SKM-1 treated with dmso at 0.1 percent for 144 hours (cell line): ENCODE measurements around the gene DRAM2.
"Not testable (repeated sequence)": the region's sequence is repeated elsewhere in the genome, so short reads cannot be mapped to it uniquely, and the experiment has no call there.

Experiments used
- DNase-seq: peaks from one replicate; lab custom pipeline; 2025; ENCODE audit not compliant: unreplicated experiment; lab: John Stamatoyannopoulos, UW

Gene DRAM2

GRCh38 chr1:111145542-111145941, 5.6 kb upstream of the DRAM2 start:
- DNase-seq: no peak

DNA sequence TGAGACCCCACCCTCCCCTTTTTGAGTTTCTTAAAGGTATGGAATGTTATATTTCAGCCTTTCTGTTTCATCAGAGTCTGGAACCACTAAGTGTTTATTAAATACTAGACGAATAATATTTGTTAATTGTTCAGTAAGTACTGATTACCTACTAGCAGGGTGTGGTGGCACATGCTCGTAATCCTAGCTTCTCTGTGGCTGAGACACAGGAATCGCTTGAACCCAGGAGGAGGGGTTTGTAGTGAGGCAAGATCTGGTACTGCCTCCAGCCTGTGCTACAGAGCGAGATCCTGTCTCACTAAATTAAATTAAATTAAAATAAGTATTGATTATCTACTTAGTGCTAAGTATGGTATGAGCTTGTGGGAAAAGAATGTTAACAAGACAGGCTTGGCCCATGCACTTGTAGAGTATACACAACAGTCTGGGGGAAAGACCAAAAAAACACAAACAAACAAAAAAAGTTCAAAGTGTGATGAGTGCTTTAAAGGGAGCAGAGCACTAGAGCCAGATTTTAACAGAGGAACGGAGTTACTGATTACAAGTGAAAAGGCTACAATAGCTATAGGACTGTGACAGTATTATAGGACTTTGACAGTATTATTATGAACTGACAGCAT, 2.6 kb upstream of the DRAM2 start:
- DNase-seq: no peak

DNA sequence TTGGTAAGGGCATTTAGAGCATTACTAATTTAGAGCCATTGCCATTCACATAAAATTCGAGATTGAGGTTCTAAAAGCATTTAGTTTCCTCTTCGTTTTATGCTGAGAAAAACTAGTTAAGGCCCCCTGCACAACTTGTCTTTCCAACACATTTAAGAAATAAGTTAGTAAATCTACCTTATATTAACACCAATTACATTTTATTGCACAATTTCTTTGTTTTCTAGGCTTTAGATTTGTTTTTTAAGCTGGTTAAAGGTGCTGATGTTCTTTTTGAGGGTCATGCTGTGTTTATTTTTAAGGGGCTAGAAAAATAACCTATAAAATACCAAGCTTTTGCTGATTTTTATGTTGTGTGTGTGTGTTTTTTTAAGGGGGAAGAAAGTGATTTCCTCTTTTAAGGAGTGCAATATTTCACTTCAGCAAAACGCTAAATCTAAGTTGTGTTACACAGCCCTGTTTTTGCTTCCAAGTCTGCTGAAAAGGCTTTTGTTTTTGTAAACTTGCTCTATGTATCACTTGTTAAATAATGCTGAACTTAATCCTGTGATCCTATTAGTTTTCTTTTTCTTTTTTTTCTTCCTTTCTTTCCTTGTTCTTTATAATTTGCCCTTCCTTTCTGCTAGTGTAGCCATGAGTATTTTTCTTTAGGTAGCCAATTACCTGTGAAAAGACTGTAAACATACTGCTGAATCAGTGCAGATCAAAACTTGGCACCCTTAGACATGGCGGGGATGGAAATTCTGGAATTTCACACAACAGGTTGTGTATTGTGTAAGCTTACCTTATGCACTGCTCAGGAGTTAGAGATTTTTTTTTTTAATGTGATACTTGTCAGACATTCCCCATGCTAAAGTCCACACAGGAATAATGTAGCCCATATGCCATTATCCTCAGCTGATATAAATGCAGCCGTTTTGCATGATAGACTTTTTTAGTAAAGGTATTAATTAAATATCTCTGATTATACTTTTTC, 1.6 kb upstream of the DRAM2 start:
- DNase-seq: no peak

DNA sequence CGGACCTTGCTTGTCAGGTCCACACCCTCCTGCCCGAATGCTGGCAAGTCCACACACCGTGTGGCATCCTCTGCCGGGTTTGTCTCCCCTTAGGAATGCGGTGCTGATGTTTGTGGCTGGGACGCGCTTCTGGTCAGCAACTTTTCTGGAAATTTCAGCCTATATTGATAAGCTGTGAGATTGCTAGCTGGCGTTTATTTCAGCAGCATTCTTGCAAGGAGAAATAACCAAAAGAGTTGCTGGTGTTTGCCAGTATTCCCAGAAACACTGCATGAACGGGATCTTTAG, 731 bp upstream of the DRAM2 start:
- no peak for DNase-seq

DNA sequence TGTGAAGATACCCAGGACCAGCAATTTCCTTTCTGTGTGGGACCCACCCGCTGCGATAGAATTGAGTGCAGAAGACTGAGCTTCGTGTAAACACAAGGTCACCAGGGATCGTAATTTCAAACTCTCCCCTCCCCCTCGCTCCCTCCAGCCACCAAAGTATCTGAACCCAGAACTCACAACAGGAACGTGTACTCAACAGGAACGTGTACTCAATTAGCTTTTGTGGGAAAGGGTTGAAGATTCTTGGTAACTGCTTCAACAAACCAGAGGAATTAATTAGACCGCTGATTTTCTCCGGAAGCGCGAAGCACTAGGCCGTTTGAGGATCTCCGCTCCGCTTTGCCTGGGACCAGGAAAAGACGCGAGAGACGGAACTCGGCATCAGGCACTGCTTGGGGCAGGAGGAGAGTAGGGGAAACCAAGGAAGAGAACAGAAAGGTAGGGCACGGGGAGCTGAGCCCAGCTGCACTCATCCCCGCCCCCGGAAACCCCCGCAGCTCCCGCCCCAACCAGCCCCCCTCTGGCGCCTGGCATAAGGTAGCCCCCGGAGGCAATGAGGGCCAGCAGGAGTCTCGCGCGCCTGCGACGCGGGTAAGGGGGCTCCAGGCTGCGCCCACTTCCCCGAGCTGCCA, 453 bp downstream of the DRAM2 start:
- DNase-seq: peak; percentile 61

GRCh38 chr1:111133866-111134265, 6.0 kb downstream of the DRAM2 start:
- DNase-seq: no peak

GRCh38 chr1:111131693-111132092, 8.2 kb downstream of the DRAM2 start:
- no peak for DNase-seq

DNA sequence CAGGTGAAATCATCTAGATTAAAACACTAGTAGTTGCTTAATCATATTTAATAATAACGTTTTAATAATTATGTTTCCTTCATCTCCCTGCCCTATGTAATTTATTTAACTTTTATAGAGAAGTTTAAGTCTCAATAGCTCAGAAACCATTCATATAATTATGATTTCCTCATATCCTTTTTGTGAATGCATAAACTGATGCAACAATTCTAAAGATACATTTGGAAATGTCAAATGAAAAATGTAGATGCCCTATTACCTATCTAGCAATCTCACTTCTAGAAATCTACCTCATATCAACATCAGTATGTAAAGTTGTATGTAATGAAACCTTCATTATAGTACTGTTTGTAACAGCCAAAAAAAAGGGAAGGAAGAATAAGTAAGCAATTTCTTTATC, 10.5 kb downstream of the DRAM2 start:
- DNase-seq: no peak

DNA sequence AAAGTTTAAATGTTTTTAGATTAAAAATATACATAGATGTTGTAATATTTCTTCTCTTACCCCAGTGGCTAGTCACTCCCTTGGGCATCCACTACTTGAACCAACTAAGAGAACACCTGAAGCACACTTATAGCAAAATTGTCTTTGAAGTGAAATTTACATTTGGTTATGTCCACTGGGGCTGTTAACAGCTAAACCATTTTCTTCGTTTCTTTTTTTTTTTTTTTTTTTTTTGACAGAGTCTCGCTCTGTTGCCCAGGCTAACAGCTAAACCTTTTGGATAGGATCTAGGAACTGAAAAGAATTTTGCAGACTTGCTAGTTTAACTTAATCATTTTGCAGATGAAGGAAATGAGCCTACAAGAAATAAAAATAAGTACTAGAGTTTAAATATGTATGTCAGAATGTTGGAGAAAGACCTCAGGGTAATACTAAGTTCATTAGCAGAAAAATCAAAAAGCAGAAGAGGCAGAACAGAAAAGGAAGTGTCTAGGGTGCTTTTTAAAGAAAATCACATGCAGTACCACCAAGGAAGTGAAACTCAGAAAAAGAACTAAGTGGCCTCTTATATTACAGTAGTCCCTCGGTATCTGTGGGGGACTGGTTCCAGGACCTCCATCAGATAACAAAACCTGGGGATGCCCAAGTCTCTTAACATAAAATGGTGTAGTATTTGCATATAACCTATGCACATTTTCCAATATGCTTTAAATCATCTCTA, 11.8 kb downstream of the DRAM2 start:
- DNase-seq: peak; percentile 75

DNA sequence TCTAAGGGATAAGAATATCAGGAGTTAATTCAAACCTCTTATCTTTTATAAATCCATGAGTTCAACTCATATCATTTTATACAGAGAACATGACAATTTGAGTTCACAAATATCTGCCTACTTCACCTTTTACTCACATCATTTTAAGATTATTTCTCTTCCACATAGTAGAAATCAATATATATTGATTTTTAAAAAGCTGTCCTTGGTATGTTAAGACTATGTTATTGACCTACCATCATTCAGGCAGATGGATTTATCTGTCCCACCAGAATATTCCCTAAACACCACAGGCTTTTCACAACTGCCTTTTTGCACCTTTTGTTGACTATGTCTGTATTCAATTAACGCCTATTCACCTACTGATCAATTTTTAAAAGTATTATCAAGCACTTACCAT, 13.5 kb downstream of the DRAM2 start:
- no peak for DNase-seq

DNA sequence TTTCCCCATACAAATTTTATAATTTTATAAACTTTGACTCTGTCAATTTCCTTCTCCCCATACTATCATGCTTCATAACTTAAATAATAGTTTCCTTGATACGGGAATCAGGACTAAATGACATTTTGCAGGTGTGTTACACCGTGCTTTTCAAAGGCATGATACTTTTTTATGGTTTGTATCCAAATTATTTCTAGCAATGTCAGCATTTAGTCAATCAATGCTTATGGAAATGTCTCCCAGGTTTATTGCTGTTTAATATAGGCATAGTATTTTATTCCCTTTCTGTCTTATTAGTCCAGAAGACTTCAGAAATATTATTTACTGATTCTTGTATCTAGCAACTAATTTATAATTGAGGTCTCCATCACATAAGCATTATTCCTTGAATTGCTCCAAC, 23.4 kb downstream of the DRAM2 start:
- DNase-seq: no peak

GRCh38 chr1:111110197-111110899, 29.5 kb downstream of the DRAM2 start:
- DNase-seq: no peak

GRCh38 chr1:111104981-111105380, 34.9 kb downstream of the DRAM2 start:
- no peak for DNase-seq

GRCh38 chr1:111101854-111102642, 37.8 kb downstream of the DRAM2 start:
- DNase-seq: no peak

GRCh38 chr1:111099289-111099688, 40.6 kb downstream of the DRAM2 start:
- DNase-seq: no peak

DNA sequence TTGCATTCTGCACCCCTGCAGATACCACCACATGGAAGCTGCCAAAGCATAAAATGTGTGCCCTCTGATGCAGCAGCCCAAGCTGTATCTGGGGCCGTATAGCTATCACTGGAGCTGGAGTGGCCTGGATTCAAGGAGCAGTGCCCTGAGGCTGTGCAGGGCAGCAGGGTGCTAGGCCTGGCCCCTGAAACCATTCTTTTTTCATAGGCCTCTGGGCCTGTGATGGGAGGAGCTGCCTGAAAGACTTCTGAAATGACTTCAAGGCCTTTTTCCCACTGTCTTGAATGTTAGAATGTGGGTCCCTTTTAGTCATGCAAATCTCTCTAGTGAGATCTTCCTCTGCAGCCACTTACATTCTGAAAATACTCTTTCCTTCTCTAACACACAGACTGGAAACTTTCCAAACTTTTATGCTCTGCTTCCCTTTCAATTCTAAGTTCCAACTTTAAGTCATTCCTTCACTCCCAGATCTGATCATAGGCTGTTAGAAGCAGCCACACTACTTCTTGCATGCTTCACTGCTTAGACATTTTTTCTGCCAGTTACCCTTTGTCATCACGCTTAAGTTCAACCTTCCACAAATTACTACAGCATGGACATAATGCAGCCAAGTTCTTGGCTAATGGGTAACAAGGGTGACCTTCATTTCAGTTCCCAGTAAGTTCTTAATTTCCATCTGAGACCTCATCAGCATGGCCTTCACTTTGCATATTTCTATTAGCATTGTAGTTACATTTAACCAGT, 42.4 kb downstream of the DRAM2 start:
- no peak for DNase-seq

- DNase-seq: not testable (repeated sequence)
Observed at GRCh38 chr1:111095421-111095820, 44.5 kb downstream of the DRAM2 start.

GRCh38 chr1:111089638-111090037, 50.3 kb downstream of the DRAM2 start:
- DNase-seq: no peak

DNA sequence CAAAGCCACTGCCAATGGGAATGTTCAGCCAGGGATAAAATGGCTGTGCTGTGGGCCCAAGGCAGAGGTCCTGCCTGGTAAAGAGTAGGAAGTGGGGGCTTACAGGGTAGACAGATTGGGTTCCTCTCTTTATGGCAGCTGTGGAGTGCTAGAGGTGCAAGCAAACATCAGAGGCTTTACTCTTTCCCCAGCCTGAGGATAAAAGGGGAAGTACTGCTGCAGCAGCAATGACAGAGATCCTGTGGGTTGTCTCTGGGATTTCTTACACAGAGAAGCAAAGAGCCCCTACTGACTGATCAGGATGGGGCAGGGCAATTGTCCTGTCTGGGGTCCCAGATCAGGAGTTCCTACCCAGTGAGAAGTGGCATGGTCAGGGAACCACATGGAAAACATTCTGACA, 54.2 kb downstream of the DRAM2 start:
- DNase-seq: no peak
